ENCODE data around the gene RTN3. TPM values are rescaled to one million over a fixed set of nuclear protein-coding genes. Genes with fewer than 3 reads are reported as not detected.

The RTN3 gene
- total RNA-seq, 1 donor from 2014 or later: 279 TPM

DNA sequence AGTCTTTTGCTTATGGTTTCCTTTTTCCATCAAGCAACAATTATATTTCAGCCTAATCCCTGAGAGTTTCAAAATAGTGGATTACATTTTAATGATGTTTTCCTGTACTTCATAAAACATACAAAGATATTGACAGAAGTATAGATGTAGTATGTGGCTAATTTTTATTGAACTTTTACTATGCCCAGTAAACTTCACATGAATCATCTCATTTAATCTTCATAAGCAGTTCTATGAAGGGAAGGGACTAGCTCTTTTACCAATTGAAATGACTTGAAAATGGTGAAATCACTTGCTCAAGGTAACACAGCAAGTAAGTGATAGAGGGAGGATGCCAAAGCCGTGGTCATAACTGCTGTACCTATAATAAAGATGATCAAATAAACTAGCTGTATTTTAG is 27.5 kb downstream of the RTN3 start:
- Histone ChIP-seq H3K79me2 (ENCODE audit: low read depth) (peaks cover 100% of the 10 kb centered on the region), H3F3A (ENCODE audit: low read depth) (peaks cover 1% of the 10 kb centered on the region), H3K4me2 (no peak overlapping the region), H3K27ac (no peak overlapping the region), H3K36me3 (peaks cover 2% of the 10 kb centered on the region), H3K4me3 (no peak overlapping the region), H3K9me3 (ENCODE audit: low read depth) (no peaks in the 10 kb centered on the region), H3K9ac (no peak overlapping the region), H3K27me3 (no peaks in the 10 kb centered on the region), H3K4me1 (no peaks in the 10 kb centered on the region), H4K20me1 (ENCODE audit: low read depth) (peaks cover 94% of the 10 kb centered on the region), H2AFZ (replicated peaks) (no peak overlapping the region)
- Mint-ChIP-seq H3K36me3 (peaks cover 9% of the 10 kb centered on the region), H3K27me3 (ENCODE audit: insufficient read depth, low read depth) (peaks cover 2% of the 10 kb centered on the region), H3K9me3 (no peaks in the 10 kb centered on the region), H3K4me3 (no peak overlapping the region), H3K27ac (no peak overlapping the region), H3K4me1 (peaks cover 10% of the 10 kb centered on the region)
- no peak for DNase-seq (ENCODE audit: low spot score)
- TF ChIP-seq EZH2phosphoT487 (IDR thresholded peaks at IDR 0.05): no peak
- TF ChIP-seq, protein P1, sequence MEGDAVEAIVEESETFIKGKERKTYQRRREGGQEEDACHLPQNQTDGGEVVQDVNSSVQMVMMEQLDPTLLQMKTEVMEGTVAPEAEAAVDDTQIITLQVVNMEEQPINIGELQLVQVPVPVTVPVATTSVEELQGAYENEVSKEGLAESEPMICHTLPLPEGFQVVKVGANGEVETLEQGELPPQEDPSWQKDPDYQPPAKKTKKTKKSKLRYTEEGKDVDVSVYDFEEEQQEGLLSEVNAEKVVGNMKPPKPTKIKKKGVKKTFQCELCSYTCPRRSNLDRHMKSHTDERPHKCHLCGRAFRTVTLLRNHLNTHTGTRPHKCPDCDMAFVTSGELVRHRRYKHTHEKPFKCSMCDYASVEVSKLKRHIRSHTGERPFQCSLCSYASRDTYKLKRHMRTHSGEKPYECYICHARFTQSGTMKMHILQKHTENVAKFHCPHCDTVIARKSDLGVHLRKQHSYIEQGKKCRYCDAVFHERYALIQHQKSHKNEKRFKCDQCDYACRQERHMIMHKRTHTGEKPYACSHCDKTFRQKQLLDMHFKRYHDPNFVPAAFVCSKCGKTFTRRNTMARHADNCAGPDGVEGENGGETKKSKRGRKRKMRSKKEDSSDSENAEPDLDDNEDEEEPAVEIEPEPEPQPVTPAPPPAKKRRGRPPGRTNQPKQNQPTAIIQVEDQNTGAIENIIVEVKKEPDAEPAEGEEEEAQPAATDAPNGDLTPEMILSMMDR (IDR thresholded peaks at IDR 0.05): no peak
- no peak for TF ChIP-seq EZH2 (IDR thresholded peaks at IDR 0.05)

DNA sequence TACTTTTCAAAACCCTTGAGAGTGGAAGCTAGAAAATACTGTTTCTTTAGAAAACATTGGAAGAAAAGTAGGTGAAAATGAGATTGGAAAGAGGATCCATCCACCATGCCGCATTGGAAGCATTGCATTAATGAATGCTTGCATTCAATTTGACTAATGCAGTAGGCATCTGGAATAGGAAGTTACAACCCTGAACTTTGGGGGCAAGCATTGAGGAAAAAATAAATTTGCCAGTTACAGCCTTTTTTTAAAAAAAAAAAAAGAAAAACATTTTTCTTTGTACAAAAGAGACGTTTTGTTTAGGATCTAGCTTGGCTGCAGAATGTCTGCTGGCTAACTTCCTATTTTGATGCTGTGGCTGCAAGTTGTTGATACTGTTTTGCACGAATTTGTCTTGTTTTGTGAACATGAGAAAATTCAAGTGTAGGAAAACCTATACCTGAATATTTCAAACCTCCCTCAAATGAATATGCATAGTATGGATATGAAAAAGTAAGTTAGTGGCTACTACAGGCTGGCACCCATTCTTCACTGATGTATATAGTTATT is 28.1 kb downstream of the RTN3 start:
- no peak overlapping the region for H2AFZ ChIP-seq (replicated peaks)
- peaks cover 94% of the 10 kb centered on the region for H4K20me1 ChIP-seq (ENCODE audit: low read depth)
- H3K27me3 ChIP-seq: no peaks in the 10 kb centered on the region
- H3K4me3 Mint-ChIP-seq: no peak overlapping the region
- H3K27ac Mint-ChIP-seq: no peak overlapping the region
- no peak for DNase-seq (ENCODE audit: low spot score)
- no peak overlapping the region for H3K9ac ChIP-seq
- peaks cover 4% of the 10 kb centered on the region for H3F3A ChIP-seq (ENCODE audit: low read depth)
- peaks cover 100% of the 10 kb centered on the region for H3K79me2 ChIP-seq (ENCODE audit: low read depth)
- peaks cover 2% of the 10 kb centered on the region for H3K27me3 Mint-ChIP-seq (ENCODE audit: insufficient read depth, low read depth)
- peaks cover 4% of the 10 kb centered on the region for H3K36me3 ChIP-seq
- peaks cover 9% of the 10 kb centered on the region for H3K36me3 Mint-ChIP-seq
- no peaks in the 10 kb centered on the region for H3K9me3 Mint-ChIP-seq
- H3K9me3 ChIP-seq (ENCODE audit: low read depth): no peaks in the 10 kb centered on the region
- no peak overlapping the region for H3K27ac ChIP-seq
- no peak for TF ChIP-seq EZH2phosphoT487 (IDR thresholded peaks at IDR 0.05)
- TF ChIP-seq, protein P1 (IDR thresholded peaks at IDR 0.05): no peak
- TF ChIP-seq EZH2 (IDR thresholded peaks at IDR 0.05): no peak
- no peak overlapping the region for H3K4me2 ChIP-seq
- no peaks in the 10 kb centered on the region for H3K4me1 ChIP-seq
- no peak overlapping the region for H3K4me3 ChIP-seq
- peaks cover 10% of the 10 kb centered on the region for H3K4me1 Mint-ChIP-seq

DNA sequence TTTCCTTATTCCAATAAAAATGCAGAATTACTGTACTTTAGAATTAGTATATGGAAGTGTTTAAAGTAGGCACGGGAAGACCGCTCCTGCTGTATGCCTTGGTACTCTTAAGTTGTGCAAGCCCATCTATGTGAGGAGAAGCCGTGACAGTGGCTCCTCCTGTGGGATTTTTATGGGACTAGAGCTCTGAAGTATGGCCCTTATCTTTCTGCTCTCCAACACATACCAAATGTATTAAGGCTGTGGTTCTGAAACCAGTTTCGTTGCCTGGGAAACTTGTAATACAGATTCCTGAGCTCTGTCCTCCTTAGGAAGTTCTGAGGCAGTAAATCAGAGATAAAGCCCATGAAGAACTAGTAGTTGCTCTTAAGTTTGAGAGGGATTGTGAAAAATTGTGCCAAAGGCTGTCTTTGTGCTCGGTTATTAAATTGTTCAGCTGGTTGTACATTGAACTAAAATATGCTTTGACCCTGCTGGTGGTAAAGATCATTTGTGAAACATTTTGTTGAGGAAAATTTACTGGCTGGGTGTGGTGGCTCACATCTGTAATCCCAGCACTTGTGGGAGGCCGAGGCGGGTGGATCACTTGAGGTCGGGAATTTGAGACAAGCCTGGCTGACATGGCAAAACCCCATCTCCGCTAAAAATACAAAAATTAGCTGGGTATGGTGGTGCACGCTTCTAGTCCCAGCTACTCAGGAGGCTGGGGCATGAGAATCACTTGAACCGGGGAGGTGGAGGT is 29.3 kb downstream of the RTN3 start:
- no peak overlapping the region for H3K9ac ChIP-seq
- H2AFZ ChIP-seq (replicated peaks): no peak overlapping the region
- Mint-ChIP-seq H3K4me1 (peaks cover 10% of the 10 kb centered on the region), H3K36me3 (peaks cover 9% of the 10 kb centered on the region), H3K27me3 (ENCODE audit: insufficient read depth, low read depth) (peaks cover 2% of the 10 kb centered on the region), H3K4me3 (no peak overlapping the region), H3K9me3 (no peaks in the 10 kb centered on the region), H3K27ac (no peak overlapping the region)
- no peaks in the 10 kb centered on the region for H3K27me3 ChIP-seq
- no peaks in the 10 kb centered on the region for H3K9me3 ChIP-seq (ENCODE audit: low read depth)
- no peak for TF ChIP-seq EZH2 (IDR thresholded peaks at IDR 0.05)
- peaks cover 94% of the 10 kb centered on the region for H4K20me1 ChIP-seq (ENCODE audit: low read depth)
- H3K4me2 ChIP-seq: no peak overlapping the region
- no peaks in the 10 kb centered on the region for H3K4me1 ChIP-seq
- H3K27ac ChIP-seq: no peak overlapping the region
- DNase-seq (ENCODE audit: low spot score): no peak
- H3K36me3 ChIP-seq: peaks cover 4% of the 10 kb centered on the region
- peaks cover 100% of the 10 kb centered on the region for H3K79me2 ChIP-seq (ENCODE audit: low read depth)
- no peak overlapping the region for H3K4me3 ChIP-seq
- H3F3A ChIP-seq (ENCODE audit: low read depth): peaks cover 4% of the 10 kb centered on the region

DNA sequence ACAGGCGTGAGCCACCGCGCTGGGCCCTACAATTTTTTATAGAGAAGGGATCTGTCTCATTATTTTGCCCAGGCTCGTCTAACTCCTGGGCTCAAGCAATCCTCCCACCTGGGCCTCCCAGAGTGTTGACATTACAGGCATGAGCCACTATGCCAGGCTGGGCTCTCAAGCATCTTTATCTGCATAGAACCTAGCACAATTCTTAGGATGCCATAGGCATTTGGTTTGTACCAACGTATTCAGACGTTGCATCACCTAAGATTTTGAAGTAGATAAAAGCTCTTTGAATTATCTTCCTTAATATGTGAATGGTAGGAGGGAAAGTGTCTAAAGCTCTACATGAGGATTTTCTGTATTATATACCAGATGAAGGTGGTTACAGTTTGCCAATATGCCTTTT is 30.5 kb downstream of the RTN3 start:
- Histone ChIP-seq H3K4me2 (no peak overlapping the region), H3K36me3 (peaks cover 4% of the 10 kb centered on the region), H3K79me2 (ENCODE audit: low read depth) (peaks cover 100% of the 10 kb centered on the region), H3K4me1 (no peaks in the 10 kb centered on the region), H3K9me3 (ENCODE audit: low read depth) (no peaks in the 10 kb centered on the region), H3F3A (ENCODE audit: low read depth) (peaks cover 4% of the 10 kb centered on the region), H3K4me3 (no peak overlapping the region), H3K9ac (no peak overlapping the region), H3K27ac (no peak overlapping the region), H4K20me1 (ENCODE audit: low read depth) (peaks cover 92% of the 10 kb centered on the region), H2AFZ (replicated peaks) (no peak overlapping the region), H3K27me3 (no peaks in the 10 kb centered on the region)
- peaks cover 9% of the 10 kb centered on the region for H3K36me3 Mint-ChIP-seq
- H3K9me3 Mint-ChIP-seq: no peaks in the 10 kb centered on the region
- no peak overlapping the region for H3K27ac Mint-ChIP-seq
- TF ChIP-seq EZH2 (IDR thresholded peaks at IDR 0.05) (no peak), EZH2phosphoT487 (IDR thresholded peaks at IDR 0.05) (no peak)
- TF ChIP-seq, protein P1 (IDR thresholded peaks at IDR 0.05): no peak
- H3K27me3 Mint-ChIP-seq (ENCODE audit: insufficient read depth, low read depth): peaks cover 2% of the 10 kb centered on the region
- DNase-seq (ENCODE audit: low spot score): no peak
- peaks cover 10% of the 10 kb centered on the region for H3K4me1 Mint-ChIP-seq
- no peak overlapping the region for H3K4me3 Mint-ChIP-seq

Measured in neural progenitor cell (in vitro differentiated cells).